GM19239 (cell line): ENCODE results near the gene BHLHA15.

ENCODE experiments used
- DNase-seq: peaks from one replicate; pipeline ENCODE4 v3.0.0; 2011; ENCODE audit warnings: low spot score; ENCODE audit not compliant: insufficient read length
- FAIRE-seq: peaks from 2 replicates; lab custom pipeline; 2011; peaks lifted over from hg19 to GRCh38; lab: Jason Lieb, UNC

BHLHA15 gene

DNA sequence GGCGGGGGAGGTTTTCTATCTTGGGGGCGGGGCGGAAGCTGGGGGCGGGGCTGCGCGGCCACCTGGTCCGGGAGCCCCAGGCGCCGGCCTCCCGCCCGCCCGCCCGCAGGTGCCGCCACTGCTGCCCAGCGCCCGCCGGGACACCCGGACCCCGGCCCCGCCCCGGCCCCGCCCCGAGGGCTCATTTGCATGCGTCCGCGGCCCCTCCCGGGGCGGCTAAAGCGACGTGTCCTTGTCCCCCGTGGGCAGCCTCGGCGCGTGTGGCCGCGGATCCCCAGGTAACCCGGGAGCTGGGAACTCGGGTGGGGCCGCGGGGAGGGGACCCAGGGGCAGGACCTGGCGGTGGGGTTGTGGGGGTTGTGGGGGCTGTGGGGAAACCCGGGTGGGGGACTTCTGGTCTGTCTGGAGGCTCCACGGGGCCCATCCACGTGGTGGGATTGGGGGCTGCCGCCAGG, at the start of gene BHLHA15:
Gene BHLHA15 (plus strand): TSS at position 219 of the 455 bp plus-strand sequence. CDS start 871 bp downstream, outside the sequence.
- peak; percentile 79 for DNase-seq
- no peak for FAIRE-seq

DNA sequence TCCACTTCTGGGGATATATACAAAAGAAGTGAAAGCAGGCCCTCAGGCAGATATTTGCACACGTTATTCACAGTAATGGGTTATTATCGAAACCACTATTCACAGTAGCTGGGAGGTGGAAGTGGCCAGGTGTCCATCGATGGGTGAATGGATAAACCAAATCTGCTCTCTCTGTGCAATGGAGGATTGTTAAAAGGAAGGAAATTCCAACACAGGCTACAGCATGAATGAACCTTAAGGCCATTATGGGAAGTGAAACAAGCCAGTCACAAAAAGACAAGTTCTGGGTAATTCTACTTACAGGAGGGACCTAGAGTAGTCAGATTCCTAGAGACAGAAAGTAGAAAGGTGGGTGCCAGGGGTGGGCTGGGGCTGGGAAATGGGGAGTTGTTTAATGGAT, 48.5 kb upstream of the BHLHA15 start:
- DNase-seq = no peak
- FAIRE-seq = no peak

DNA sequence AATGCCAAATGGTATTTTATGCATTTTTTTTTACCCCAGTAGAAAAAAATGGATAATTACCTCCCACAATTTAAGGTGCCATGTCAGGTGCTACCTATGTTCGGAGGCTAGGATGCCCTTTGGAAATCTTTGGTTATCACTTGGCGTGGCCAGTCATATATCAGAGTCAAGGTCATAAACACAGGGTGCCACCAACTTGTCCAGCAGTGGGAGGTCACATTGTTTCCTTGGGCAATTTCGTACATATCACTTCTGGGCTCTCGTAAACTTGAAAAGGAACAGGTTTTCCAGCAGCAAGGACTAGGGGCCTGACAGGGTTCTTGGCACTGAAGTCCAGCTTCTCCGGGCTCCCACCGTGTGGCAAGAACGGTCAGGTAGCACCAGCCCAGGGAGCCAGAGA, 48.0 kb upstream of the BHLHA15 start:
- DNase-seq (no peak), FAIRE-seq (no peak)

DNA sequence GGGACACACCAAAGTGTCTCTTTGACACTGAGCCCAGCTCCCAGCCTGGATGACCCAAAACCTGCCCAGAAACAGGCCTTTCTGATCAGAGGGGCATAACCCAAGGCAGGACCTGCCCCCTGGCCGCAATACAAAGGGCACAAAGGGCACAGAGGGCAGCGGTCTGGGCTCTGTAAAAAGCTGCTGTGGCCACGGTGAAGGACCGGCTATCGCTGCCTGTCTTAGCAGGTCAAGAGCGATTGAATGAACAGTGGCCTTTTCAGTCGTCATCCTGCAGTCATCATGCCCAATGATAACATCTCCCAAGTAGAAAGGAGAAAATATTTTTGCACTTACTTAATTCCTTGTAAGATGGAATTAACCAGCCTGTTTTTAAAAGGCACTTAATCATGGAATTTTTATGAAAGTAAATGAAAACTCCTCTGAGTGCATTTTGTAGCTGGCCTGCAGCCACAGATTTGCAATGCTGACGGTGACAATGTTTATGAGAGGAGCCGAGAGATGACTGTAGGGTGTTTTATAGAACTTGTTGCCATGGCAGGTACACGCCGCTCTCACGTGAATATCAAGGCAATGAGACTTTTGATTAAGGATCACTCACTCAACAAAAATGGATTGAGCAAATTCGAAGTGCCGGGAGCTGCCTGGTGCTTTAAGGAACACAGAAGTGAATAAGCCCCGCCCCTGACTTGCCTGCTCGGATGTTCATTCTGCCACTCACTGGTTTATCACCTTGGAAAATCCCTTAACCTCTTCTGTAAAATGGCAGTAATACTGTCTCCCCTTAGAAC, 47.3 kb upstream of the BHLHA15 start:
- DNase-seq (no peak), FAIRE-seq (no peak)

DNA sequence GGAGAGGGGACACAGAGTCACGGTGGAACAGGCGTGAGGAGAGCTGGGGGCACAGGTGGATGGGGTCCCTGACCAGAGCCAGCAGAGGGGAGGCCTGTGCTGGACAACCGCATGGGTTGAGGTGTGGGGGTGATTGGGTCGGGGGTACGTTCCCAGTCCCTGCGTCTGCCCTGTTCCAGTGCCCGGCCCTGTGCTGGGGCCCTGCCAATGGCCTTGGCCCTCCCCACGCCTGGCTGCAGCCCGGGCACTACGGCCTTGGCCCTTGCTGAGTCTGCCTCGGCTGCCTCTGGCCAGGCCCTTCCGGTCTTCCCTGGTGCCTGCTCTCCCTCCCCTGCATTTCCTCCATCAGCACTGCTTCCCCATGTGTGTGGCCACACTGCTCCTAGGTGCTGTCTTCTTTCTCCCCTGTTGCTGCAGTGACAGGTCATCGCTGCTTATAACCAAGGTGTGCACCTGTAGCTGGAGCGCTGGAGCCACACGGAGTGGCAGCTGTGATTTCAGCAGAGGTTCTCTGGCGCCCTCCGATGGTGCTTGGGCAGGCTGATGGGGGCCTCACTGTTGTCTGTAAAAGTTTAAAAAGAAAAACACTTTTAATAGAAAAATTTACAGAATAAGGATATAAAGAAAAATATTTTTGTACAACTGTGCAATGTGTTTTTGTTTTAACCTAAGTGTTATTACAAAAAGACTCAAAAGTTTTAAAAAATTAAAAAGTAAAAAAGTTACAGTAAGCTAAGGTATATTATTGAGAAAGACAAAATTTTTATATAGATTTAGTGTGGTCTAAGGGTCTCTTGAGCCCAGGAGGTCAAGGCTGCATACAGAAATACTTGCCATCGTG, 45.2 kb upstream of the BHLHA15 start:
- DNase-seq (peak; percentile 32), FAIRE-seq (no peak)

DNA sequence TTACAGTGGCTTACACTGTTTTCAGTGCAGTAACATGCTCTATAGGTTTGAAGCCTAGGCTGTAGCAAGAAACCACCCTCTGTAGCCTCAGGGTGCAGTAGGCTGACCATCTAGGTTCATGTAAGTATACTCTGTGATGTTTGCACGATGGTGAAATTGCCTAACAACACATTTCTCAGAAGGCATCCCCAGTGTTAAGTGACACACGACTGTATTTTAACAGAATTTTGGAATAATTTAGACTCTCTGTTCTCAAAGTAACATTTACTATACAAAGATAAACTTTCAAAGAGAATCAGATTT, 44.6 kb upstream of the BHLHA15 start:
- no peak for DNase-seq
- no peak for FAIRE-seq

DNA sequence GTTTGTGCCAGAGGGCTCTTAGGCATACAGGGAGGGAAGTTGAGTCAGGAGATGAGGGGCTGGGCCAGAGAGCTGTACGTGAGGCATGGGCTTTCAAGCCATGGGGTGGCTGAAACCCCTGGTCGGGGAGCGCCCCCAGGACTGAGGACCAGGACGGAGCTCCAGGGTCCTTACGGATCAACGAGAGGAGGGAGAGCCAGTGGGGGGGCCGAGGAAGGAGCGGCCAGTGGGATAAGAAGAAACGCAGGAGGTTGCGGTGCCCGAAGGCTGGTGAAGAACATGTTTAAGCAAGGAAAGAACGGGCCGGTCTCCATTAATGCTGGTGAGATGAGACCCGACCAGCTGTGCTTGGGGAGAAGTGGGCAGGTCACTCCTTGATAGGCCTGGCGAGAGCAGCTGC, 43.6 kb upstream of the BHLHA15 start:
- FAIRE-seq (no peak), DNase-seq (no peak)

DNA sequence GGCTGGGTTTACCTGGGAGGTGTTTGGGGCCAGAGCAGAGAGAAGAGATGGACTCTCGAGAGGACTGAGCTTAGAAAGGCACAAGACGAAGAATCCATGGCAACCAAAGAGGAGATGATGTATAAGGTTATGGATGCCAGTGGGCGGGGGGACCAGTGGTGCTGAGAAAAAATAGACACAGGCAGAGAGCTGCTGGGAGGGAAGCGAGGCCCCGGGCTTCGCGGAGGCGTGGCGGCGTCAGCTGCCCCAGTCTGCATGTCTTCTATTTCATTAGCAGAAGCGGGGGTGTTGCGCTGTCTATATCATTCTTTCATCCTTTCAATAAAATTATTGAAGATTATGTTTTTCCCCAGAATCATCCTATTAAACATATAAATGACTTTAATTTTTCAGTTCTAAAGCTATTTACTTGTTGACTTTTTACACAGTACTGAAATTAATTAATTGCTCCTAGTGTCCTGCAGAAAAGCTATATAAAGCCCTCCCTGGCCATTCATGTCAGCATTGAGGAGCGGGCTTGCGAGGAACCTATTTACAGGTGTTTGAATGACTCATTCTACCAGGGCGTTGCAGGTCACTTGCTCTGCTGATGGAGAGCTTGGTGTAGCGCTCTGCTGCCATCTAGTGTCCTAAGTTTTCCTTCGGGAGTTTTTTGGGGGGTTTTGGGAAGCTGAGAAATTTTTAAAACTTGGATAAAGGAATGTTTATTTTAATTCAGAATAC, 42.9 kb upstream of the BHLHA15 start:
- FAIRE-seq (peak; percentile 90), DNase-seq (peak; percentile 77)

DNA sequence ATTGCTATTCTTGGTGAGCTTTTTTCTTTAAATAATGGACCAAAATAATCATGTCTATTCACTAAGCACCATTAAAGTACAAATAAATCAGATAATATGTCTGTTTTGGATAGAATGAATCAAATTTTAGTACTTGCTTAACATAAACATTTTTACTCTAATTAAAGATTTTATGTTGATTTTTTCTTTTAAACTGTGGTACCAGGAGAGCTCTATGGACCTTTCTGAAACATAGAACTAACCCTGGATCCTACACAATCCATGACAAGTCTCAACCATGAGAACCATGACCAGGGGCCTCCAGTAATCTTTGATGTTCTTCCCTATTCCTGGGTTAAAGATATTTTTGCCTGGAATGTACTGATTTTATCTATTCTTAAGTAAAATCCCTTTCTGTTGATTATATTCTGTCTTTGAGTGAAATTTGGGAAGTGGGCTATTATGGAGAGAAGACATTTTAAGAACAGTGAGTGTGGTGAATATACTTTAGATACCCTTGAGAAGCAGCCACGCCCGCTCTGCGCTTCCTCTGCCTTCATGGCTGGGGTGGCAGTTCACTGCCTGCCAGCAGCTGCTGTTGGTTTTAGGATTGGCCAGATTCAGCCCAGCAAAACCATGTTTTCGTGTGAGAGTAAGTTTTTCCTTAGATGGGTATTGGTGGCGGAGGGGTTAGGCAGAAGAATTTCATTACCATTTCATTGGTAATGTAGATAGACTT, 42.2 kb upstream of the BHLHA15 start:
- FAIRE-seq (no peak), DNase-seq (no peak)

DNA sequence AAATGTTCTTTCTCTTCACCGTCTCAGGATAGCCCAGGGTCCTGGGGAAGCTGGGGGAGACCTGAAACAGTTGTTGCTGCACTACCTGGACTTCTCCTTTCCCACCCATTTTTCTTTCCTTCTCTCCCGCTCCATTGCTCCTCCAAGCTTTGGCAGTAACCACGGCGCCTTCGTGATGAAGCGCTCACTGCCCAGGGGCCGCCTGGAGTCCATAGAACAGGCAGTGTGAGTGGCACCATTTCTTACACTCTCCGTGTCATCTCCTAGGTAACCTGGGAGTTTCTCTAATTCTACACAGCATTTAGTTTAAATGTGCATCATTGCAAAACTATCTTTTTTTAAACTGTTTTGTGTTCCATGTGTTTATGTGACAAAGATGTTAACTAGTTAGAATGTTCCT, 40.3 kb upstream of the BHLHA15 start:
- DNase-seq = no peak

DNA sequence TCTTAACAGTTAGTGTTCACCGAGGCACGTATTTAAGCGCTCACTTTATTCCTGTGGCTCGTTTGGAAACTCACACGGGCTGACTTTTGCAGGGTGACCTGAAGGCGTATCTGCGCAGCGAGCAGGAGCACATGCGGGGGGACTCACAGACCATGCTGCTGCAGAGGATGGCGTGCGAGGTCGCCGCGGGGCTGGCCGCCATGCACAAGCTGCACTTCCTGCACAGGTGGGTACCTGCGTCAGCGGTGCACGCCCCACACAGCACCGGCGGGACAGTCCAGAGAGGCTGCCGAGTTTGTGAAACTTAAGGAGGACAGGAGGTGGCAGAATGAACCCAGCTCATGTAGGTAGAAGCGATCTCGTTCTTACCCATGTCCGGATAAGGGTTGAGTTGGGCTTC, 39.8 kb upstream of the BHLHA15 start:
- no peak for FAIRE-seq
- no peak for DNase-seq

More for the DNA sequence above, 40.3 kb upstream of the BHLHA15 start:
- no peak for FAIRE-seq

DNA sequence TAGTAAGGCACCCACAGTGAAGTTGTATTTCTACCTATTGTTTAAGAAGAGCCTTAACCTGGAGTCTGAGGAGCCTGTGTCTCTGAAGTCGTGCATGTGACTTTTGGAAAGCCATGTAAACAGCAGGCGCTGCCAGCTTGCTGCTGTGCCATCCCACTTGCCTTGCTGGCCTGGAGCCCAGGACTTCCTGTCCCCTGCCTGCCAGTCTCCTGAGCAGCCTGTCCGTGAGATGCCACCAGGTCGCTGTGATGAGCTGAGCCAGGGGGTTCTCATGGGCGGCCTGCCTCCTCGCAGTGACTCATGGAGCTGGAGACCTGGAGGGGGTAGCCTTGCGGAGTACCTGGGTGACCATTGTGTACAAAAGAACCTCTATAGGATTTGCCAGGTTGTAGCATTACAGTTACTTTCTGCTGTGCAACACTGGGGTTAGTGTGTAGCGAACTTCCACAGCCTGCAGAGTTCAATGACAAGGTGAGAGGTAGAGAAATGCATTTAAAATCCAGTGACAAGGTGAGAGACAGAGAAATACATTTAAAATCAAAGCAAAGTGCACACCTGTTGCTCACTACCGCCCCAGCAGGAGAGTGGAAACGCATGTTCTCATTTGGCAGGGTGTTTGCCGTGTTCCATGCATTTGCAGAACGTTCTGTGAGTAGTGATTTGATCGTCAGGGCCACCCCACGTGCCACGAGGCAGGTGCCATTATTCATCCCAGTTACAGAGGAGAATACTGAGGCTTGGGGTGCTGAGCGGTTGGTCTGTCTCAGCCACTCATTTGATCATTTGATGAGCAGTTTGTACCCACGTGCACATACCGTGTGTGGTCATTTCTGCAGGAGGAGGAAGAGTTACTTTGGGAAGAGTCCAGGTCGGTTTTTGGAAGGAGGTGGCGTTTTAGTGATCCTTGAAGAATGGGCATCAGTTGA, 36.6 kb upstream of the BHLHA15 start:
- DNase-seq (no peak), FAIRE-seq (no peak)

DNA sequence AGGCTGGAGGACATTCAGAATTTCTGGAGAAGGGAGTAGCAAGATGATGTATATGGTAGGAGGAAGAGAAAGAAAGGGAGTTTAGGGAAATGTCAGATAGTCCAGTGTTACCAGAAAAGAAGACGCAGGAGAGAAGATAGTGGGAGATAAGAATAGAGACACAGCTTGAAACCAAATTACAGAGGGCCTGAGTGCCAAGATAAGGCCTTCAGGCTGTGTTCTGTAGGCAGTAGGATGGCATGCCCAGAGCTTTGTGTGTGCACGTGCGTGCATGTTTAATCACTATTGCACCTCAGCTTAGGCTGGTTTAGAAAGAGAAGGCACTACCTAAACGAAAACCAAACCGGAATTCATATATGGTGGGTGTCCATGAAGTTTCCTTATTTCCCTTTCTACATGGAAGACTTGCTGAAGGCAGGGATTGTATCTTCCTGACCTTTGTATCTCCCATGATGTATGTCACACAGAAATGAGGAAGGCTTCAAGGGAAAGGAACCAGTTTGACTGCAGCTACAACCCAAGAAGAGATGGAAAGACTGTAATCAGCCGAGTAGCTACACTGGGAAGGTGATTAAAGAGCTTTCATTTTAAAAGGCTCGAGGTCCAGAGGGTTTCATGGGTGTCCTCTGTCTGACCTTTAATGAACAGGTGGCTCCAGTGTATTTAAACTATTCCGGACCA, 35.8 kb upstream of the BHLHA15 start:
- no peak for FAIRE-seq
- DNase-seq = no peak

DNA sequence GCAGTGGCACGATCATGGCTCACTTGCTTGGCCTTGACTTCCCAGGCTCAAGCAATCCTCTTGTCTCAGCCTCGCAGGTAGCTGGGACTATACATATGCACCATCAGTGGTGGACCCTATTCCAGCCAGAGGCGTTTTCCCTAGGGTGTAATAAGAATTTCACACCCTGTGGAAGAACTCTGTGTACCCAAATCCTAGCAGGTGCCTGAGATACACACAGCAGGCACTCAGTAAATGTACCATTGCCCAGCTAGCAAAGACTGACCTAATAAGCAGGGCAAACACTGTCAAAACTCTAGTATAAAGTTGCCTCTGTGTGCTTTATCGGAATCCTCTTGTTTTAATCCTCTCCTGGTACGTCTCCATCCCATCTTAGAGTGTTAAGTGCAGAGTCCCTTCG, 33.7 kb upstream of the BHLHA15 start:
- FAIRE-seq = no peak
- no peak for DNase-seq

DNA sequence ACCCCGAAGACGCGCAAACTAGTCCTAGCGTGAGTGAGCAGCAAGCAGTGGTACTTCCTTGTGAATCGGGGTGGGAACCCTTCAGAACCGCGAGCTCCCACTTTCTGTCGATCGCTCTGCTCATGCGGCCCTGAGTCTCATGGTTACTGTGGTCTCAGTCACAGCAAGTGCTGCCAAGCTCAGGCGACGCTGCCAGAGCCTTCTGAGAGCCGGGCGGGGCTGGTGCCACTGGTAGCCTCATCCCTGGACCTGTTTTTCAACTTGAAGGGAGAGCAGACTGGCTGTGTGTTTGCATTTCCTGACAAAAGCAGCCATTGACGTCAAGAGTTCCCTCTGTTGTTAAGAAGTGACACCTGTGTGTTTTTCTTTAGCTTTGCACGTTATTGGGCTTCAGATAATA, 32.9 kb upstream of the BHLHA15 start:
- no peak for DNase-seq
- FAIRE-seq = no peak

DNA sequence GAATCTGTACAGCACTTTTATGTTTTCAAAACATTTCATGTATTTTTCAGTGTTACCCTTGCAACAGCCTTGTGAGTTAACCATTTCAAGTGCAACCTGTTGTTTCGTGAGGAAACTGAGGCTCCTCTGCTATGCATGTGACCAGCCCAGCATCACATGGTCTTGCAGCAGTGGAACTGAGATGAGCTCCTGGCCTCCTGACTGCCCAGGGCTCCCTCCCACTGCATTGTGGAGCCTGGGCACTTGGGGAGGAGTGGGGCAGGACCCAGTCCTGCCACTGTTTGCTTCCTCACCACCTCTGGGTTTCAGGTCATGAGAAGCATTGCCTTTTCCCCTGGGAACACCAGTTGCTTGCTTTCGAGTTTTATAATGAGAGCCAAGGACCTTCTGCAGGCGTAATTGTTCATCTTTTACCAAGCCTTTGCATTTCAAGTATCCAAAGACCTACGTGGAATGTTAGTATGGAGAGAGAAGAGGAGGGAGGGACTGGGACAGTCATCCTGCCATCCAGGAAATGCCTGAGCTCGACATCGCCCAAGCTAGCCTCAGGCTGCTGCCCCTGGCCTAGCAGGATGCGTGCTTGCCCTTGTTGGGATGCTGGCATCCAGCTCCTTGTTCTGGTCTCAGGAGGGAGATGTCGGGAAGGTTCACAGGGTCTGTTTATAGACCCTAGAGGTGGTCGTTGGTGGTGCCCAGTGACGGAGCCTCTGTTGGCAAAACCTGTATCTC, 32.3 kb upstream of the BHLHA15 start:
- no peak for FAIRE-seq
- no peak for DNase-seq

DNA sequence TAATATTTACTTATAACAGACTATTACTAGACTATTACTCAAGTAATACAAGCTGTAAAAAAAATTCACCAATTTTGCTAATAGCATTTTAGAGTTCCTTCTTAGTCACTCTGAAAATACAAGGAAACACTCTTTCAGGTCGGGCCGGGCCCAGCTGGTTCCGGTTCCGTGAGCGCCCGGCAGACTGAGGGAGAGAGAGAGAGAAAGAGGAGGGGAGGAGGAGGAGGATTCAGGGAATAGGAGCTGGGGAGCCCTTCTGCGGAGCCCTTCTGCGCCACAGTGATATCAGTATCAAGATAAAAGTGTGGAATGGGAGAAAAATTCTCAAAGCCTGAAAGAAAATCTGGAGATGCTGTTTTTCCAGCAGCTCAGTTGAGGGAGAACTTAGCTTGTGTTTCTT, 30.5 kb upstream of the BHLHA15 start:
- FAIRE-seq = no peak

DNA sequence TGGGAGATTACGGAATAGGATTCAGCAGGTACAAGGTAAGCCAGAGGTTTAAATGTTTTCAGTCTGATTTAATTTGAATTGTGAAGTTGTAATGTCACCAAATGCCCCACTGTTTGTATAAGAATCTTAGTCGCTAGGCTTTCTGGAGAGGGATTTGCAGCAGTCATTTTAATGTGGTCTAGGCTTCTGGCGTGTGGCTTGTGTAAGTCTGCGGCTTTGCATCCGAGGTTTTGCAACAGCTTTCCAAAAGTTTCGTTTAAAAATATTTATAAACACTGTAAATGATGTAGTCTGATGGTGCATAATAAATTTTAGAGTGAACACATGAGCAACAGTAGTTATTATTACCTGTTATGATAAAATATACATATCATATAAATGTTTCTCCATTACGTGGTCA, 26.1 kb upstream of the BHLHA15 start:
- no peak for FAIRE-seq
- DNase-seq = no peak

More for the DNA sequence above, 30.5 kb upstream of the BHLHA15 start:
- no peak for DNase-seq
